ENCODE data around the gene MN1.
A peak's percentile ranks its signal among the peaks of the same experiment; 100 is the strongest.

MN1 gene

GRCh38 chr22:27778294-27779090 is 23.1 kb downstream of the MN1 start:
- TF ChIP-seq, protein P1, sequence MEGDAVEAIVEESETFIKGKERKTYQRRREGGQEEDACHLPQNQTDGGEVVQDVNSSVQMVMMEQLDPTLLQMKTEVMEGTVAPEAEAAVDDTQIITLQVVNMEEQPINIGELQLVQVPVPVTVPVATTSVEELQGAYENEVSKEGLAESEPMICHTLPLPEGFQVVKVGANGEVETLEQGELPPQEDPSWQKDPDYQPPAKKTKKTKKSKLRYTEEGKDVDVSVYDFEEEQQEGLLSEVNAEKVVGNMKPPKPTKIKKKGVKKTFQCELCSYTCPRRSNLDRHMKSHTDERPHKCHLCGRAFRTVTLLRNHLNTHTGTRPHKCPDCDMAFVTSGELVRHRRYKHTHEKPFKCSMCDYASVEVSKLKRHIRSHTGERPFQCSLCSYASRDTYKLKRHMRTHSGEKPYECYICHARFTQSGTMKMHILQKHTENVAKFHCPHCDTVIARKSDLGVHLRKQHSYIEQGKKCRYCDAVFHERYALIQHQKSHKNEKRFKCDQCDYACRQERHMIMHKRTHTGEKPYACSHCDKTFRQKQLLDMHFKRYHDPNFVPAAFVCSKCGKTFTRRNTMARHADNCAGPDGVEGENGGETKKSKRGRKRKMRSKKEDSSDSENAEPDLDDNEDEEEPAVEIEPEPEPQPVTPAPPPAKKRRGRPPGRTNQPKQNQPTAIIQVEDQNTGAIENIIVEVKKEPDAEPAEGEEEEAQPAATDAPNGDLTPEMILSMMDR (conservative IDR thresholded peaks at IDR 0.05; ENCODE audit: control insufficient read depth, insufficient read depth, low read depth, low read length): no peak
- peak; percentile 27 for DNase-seq (ENCODE audit: low read depth)
- no peak overlapping the region for H3K4me3 ChIP-seq (ENCODE audit: control insufficient read depth, low read depth, low read length)

- DNase-seq (ENCODE audit: low read depth): no peak
- H3K4me3 ChIP-seq (ENCODE audit: control insufficient read depth, low read depth, low read length): no peak overlapping the region
- TF ChIP-seq, protein P1 (conservative IDR thresholded peaks at IDR 0.05; ENCODE audit: control insufficient read depth, insufficient read depth, low read depth, low read length): no peak
Measured at GRCh38 chr22:27777128-27777527, 24.4 kb downstream of the MN1 start.

- DNase-seq (ENCODE audit: low read depth): no peak
- TF ChIP-seq, protein P1 (conservative IDR thresholded peaks at IDR 0.05; ENCODE audit: control insufficient read depth, insufficient read depth, low read depth, low read length): no peak
- H3K4me3 ChIP-seq (ENCODE audit: control insufficient read depth, low read depth, low read length): no peak overlapping the region
Measured at GRCh38 chr22:27776650-27776958, 25.0 kb downstream of the MN1 start.

DNA sequence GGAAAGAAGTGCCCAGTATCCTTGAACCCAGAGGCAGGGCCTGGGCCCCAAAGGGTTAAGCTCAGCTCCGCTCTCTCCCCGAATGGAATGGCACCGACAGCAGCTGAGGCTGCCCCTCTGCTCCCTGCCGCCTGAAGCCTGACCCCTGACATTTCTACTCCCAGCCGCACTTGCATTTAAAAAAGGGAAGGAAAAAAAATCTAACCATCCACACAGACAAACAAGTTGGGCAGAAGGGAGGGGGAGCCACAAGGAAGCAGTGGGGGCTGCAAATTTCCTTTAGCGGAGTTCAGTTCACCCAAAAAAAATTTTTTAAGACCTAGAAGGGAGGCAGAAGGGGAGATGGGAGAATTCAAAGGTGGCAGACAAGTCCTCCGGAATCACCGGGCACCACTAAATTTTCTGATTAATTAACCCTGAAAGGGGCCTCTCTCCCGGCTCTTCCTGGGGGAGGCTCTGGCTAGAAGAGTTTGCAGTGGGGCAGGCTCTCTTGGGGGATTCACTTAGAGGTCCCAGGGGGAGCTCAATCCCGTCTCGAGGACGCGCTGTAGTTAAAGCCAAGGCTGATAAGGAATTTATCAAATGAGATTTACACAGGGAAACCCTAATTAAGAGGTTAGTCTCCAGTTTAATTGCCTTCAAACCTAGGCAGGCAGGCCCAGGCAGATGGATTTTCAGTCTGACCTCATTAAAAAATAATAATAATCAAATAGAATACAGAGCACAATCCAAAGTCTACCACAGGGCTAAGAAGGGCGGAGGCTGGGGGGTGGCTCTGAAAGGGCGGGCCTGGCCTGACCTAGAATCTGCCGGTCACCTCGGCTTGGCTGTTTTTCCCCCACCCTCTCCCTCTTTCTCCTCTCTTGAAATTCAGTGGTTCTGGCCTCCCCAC is 25.6 kb downstream of the MN1 start:
- H3K4me3 ChIP-seq (ENCODE audit: control insufficient read depth, low read depth, low read length): no peak overlapping the region
- no peak for DNase-seq (ENCODE audit: low read depth)
- TF ChIP-seq, protein P1 (conservative IDR thresholded peaks at IDR 0.05; ENCODE audit: control insufficient read depth, insufficient read depth, low read depth, low read length): no peak

DNA sequence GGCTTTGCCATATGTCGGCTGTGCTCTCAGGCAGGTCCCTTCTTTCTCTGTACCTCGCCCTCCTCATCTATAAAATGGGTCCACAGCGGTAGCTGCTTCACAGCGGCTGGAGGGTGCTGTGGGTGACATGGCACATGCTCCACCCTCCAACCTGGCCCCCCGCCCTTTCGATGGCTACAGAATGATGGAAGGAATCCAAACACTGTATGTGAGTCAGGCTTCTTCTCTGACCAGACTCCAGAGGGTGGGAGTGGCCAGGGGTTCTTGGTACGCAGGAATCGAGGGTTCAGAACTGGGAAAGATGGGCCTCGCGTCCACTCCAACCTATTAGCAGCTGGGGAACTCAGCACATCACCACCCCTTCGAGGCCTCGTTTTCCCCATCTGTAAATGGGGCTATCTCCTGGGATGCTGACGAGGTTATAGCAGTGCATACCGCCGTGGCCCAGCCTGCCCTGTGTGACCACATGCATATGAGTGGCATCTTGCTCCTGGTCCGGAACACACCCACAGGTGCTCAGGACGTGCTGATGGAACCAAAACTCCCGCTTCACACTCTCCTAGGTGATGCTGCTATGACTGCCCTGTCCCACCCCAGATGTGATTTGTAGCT is 26.4 kb downstream of the MN1 start:
- DNase-seq (ENCODE audit: low read depth): peak; percentile 49
- TF ChIP-seq, protein P1 (conservative IDR thresholded peaks at IDR 0.05; ENCODE audit: control insufficient read depth, insufficient read depth, low read depth, low read length): no peak
- H3K4me3 ChIP-seq (ENCODE audit: control insufficient read depth, low read depth, low read length): no peak overlapping the region

GRCh38 chr22:27774200-27774599 is 27.4 kb downstream of the MN1 start:
- TF ChIP-seq, protein P1 (conservative IDR thresholded peaks at IDR 0.05; ENCODE audit: control insufficient read depth, insufficient read depth, low read depth, low read length): no peak
- DNase-seq (ENCODE audit: low read depth): no peak
- no peak overlapping the region for H3K4me3 ChIP-seq (ENCODE audit: control insufficient read depth, low read depth, low read length)

Data from fibroblast of mammary gland (primary cell).